Transverse colon (tissue), 4 donors: ENCODE results near the gene CPEB4. TPM values are rescaled to one million over a fixed set of nuclear protein-coding genes. Genes with fewer than 3 reads are reported as not detected.
A peak's percentile ranks its signal among the peaks of the same experiment; 100 is the strongest.

Experiments used
- DNase-seq: peaks from one replicate; pipeline ENCODE4 v3.0.0-alpha.2; 2019
- H3K27ac ChIP-seq, 4 donors: fragments of 200-600 bp; sonication (generic); 2 replicates each; pipeline ENCODE4 v1.5.1; 2016 to 2018; ENCODE audit warnings: inconsistent platforms in 4 of 4
- H3K27me3 ChIP-seq: fragments of 200-600 bp; sonication (generic); 2 replicates; pipeline ENCODE4 v1.5.1; 2017; ENCODE audit warnings: inconsistent platforms
- H3K36me3 ChIP-seq, 4 donors: fragments of 200-600 bp; sonication (generic); 2 replicates each; pipeline ENCODE4 v1.5.1; 2017 to 2019; ENCODE audit warnings: inconsistent platforms in 4 of 4
- H3K4me1 ChIP-seq, 4 donors: fragments of 200-600 bp; sonication (generic); 2 replicates each; pipeline ENCODE4 v1.5.1; 2017 to 2020; ENCODE audit warnings: inconsistent platforms in 4 of 4
- H3K4me3 ChIP-seq, 4 donors: fragments of 200-600 bp; sonication (generic); 1 replicate in 1 of 4; 2 replicates in 3 of 4; pipeline versions ENCODE4 v1.5.1 to v1.6.1; 2017 to 2019; ENCODE audit warnings: inconsistent platforms in 4 of 4
- H3K9me3 ChIP-seq, 2 donors: fragments of 200-600 bp; sonication (generic); 2 replicates each; pipeline ENCODE4 v1.5.1; 2017 to 2019; ENCODE audit warnings: inconsistent platforms in 2 of 2
- EP300 ChIP-seq: sonication (generic); formaldehyde crosslinking; IDR thresholded peaks from one replicate; pipeline ENCODE4 v1.6.1; 2017; ENCODE audit warnings: antibody characterized with exemption, low read depth
- POLR2A ChIP-seq: fragments of 450-650 bp; IDR thresholded peaks from one replicate; pipeline ENCODE4 v1.6.1; 2016; ENCODE audit warnings: antibody characterized with exemption, mild to moderate bottlenecking, moderate library complexity
- POLR2AphosphoS5 ChIP-seq, 3 donors: sonication (generic); formaldehyde crosslinking; IDR thresholded peaks; one replicate each; pipeline ENCODE4 v1.6.1; 2016; ENCODE audit warnings: antibody characterized with exemption in 3 of 3
- WGBS, 2 donors: methylation state at CpG; one replicate each; pipeline ENCODE4 v1.1.5; 2018; ENCODE audit warnings: low coverage in 1 of 2; 5-methylcytosine and 5-hydroxymethylcytosine counted together
- in situ Hi-C, 4 donors: fragments of 200-750 bp; cut with MboI; loops; one replicate each; pipeline versions ENCODE4 v1.15.0 to v1.15.1; 2017; ENCODE audit warnings: low sequenced_read_pairs in 3 of 4, low pct_ligation_motif_present in 1 of 4, low pct_unique_long_range_greater_than_20kb in 1 of 4
- intact Hi-C: fragments of 100-400 bp; cut with DNase I; formaldehyde crosslinking; loops from one replicate; pipeline ENCODE4 v1.15.1; 2023; ENCODE audit warnings: low total_unique reads
- total RNA-seq, 4 donors: library from RNA; depleted of rRNA; stranded (reverse); fragments of >200 nt; gene quantifications; one replicate each; pipeline ENCODE4 v1.1.0, GENCODE V29; 2016
- TF ChIP-seq, protein P1 (sequence below), 5 experiments: fragments of 200-600 bp in 3 of 5; fragments of 450-650 bp in 2 of 5; sonication (generic) in 3 of 5; IDR thresholded peaks; 1 replicate in 2 of 5; 2 replicates in 3 of 5; pipeline ENCODE4 v1.5.1; 2016 to 2017; ENCODE audit warnings: antibody characterized with exemption in 5 of 5, inconsistent platforms in 3 of 5, mild to moderate bottlenecking in 2 of 5, moderate library complexity in 1 of 5

Gene CPEB4
- total RNA-seq, 4 donors from 2014 or later = 23.6 to 67.7 (median 36.5) TPM

DNA sequence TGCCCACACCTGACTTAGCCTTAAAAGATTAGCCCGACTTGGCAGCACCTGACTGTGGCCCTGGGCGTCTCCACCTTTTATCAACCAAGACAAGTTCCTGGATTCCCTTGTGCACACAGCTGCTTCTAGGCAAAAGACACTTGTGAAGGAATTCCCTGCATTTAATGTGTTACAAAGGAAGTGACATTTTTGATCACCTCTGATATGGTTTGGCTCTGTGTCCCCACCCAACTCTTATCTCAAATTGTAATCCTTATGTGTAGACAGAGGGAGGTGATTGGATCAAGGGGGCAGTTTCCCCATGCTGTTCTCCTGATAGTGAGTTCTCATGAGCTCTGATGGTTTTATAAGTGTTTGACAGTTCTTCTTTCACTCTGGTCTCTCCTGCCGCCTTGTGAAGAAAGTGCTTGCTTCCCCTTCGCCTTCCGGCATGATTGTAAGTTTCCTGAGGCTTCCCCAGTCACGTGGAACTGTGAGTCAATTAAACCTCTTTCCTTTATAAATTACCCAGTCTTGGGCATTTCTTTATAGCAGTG lies 2.6 kb upstream of the CPEB4 start:
- in situ Hi-C loops = no loop called here

DNA sequence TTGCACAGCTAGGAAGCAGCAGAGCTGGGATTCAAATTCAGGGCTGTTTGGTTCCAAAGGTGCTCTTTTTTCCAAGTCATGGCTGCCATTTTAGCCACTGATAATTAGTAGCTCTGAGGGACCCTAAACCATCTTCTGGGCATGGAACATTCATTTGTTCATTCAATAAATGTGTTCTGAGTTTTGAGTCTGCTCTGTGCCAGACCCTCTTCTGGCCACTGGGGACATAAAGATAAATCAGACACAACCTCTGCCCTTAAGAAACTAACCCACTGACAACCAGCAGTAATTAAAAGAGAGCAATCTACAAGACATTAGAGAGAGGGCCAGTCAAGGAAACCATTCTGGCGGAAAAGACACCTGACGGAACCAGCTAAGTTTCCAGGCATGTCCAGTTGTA lies 2.0 kb upstream of the CPEB4 start:
- TF ChIP-seq POLR2AphosphoS5 (IDR thresholded peaks at IDR 0.05) = no peak
- TF ChIP-seq, protein P1, sequence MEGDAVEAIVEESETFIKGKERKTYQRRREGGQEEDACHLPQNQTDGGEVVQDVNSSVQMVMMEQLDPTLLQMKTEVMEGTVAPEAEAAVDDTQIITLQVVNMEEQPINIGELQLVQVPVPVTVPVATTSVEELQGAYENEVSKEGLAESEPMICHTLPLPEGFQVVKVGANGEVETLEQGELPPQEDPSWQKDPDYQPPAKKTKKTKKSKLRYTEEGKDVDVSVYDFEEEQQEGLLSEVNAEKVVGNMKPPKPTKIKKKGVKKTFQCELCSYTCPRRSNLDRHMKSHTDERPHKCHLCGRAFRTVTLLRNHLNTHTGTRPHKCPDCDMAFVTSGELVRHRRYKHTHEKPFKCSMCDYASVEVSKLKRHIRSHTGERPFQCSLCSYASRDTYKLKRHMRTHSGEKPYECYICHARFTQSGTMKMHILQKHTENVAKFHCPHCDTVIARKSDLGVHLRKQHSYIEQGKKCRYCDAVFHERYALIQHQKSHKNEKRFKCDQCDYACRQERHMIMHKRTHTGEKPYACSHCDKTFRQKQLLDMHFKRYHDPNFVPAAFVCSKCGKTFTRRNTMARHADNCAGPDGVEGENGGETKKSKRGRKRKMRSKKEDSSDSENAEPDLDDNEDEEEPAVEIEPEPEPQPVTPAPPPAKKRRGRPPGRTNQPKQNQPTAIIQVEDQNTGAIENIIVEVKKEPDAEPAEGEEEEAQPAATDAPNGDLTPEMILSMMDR (IDR thresholded peaks at IDR 0.05) = peak in 1 of 5 experiments; percentile 1
- Histone ChIP-seq H3K9me3 (no peaks in the 10 kb centered on the region), H3K27me3 (no peaks in the 10 kb centered on the region), H3K36me3 (no peaks in the 10 kb centered on the region), H3K4me1 (peaks cover 7 to 58% (median 46%) of the 10 kb centered on the region in 4 donors), H3K27ac (peak overlapping the region; percentile 76 to 93 (median 87)), H3K4me3 (no peak overlapping the region)
- no peak for DNase-seq
- in situ Hi-C loops = no loop called here
- 86 to 98% methylated on average over 2 of the region's 2 CpGs for WGBS, 2 donors
- intact Hi-C loops = loop anchor here (5.0 to 10.0 kb wide), 2 partner anchors 86 to 271 kb away; partner anchors contain the start of gene BOD1

More for the DNA sequence above, 2.6 kb upstream of the CPEB4 start:
- intact Hi-C loops = loop anchor here (5.0 to 10.0 kb wide), 2 partner anchors 87 to 271 kb away; partner anchors contain the start of gene BOD1
- no peaks in the 10 kb centered on the region for H3K9me3 ChIP-seq
- H3K27me3 ChIP-seq = no peaks in the 10 kb centered on the region
- no peaks in the 10 kb centered on the region for H3K36me3 ChIP-seq
- peaks cover 7 to 52% (median 43%) of the 10 kb centered on the region in 4 donors for H3K4me1 ChIP-seq
- WGBS, 2 donors = 48 to 60% methylated on average over 6 of the region's 6 CpGs
- TF ChIP-seq, protein P1 (IDR thresholded peaks at IDR 0.05) = peak in 4 of 5 experiments; percentile 2 to 53 (median 21)
- TF ChIP-seq POLR2AphosphoS5 (IDR thresholded peaks at IDR 0.05) (peak in 1 of 3 donors; percentile 54), EP300 (no peak), POLR2A (no peak)
- H3K27ac ChIP-seq = peak overlapping the region; percentile 76 to 93 (median 87)
- DNase-seq = peak; percentile 68
- H3K4me3 ChIP-seq = no peak overlapping the region

DNA sequence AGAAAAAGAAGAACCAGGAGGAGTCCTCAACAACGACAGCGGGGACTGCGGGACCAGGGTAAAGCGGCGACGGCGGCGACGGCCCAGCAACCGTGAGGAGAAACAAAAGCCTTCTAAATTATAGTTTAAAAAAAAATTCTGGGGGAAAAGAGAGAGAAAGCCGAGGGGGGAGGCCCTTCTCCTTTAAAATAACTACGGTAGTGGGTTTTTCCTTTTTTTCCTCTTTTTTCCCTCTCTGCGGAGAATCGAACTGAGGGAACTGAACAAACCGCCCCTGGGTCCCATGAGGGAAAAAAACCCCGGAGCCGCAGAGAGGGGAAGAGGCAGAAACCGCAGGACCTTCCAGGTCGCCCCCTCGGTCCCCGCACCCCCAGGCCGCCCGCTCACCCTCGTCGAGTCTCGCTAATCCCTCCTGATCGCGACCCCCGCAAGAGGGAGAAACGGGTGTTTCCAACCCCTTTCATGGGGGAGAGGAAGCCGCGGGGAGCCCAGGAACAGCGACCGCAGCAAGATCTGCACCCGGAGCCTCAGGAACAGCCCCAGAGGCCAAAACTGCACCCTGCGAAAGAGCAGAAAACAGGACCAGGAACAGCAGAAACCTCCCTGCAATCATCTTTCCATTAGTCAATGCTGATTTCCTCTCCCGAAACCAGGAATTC lies 453 bp downstream of the CPEB4 start:
- Histone ChIP-seq H3K9me3 (no peaks in the 10 kb centered on the region), H3K36me3 (no peaks in the 10 kb centered on the region), H3K4me3 (peak overlapping the region; percentile 73 to 98 (median 88)), H3K27ac (peak overlapping the region; percentile 82 to 93 (median 87)), H3K27me3 (no peaks in the 10 kb centered on the region), H3K4me1 (peaks cover 7 to 81% (median 52%) of the 10 kb centered on the region in 4 donors)
- WGBS, 2 donors = 1 to 2% methylated on average over 13 to 30 of the region's 37 CpGs
- intact Hi-C loops (loop anchor here (2.0 to 10.0 kb wide), 3 partner anchors 32 to 274 kb away; partner anchors contain the start of gene BOD1), in situ Hi-C loops (no loop called here)
- peak; percentile 35 for DNase-seq
- TF ChIP-seq POLR2AphosphoS5 (IDR thresholded peaks at IDR 0.05) = no peak
- TF ChIP-seq, protein P1 (IDR thresholded peaks at IDR 0.05) = no peak
- no peak for TF ChIP-seq EP300
- TF ChIP-seq POLR2A = no peak

DNA sequence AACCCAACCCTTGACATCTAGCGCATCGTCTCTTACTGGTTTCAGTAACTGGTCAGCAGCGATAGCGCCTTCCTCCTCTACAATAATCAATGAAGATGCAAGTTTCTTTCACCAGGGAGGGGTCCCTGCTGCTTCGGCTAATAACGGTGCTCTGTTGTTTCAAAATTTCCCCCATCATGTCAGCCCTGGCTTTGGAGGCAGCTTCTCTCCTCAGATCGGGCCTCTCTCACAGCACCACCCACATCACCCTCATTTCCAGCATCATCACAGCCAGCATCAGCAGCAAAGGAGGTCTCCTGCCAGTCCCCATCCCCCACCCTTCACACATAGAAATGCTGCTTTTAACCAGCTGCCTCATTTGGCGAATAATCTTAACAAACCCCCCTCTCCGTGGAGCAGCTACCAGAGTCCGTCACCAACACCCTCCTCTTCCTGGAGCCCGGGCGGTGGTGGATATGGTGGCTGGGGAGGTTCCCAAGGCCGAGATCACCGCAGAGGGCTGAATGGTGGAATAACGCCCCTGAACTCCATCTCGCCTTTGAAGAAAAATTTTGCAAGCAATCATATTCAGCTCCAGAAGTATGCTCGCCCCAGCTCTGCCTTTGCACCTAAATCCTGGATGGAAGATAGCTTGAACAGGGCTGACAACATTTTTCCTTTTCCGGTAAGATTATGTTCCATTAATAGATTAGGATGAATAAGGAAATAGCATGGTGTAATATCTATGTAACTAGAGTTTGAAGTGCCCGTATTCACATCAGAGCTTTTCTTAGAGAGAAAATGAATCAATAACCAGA lies 2.2 kb downstream of the CPEB4 start:
- intact Hi-C loops = no loop called here
- TF ChIP-seq, protein P1 (IDR thresholded peaks at IDR 0.05) = no peak
- no peak for TF ChIP-seq EP300
- in situ Hi-C loops = no loop called here
- Histone ChIP-seq H3K36me3 (no peaks in the 10 kb centered on the region), H3K9me3 (no peaks in the 10 kb centered on the region), H3K4me3 (peak overlapping the region; percentile 14 to 98 (median 88)), H3K27me3 (no peaks in the 10 kb centered on the region), H3K27ac (peak overlapping the region; percentile 82 to 93 (median 87)), H3K4me1 (peaks cover 0 to 79% (median 41%) of the 10 kb centered on the region in 4 donors)
- 62 to 70% methylated on average over 15 to 19 of the region's 19 CpGs for WGBS, 2 donors
- no peak for DNase-seq
